Prostate gland (tissue), 2 donors: Measurements from ENCODE around the gene DYRK4.

Experiments used
- CTCF ChIP-seq, 4 experiments: fragments of 200-600 bp in 2 of 4; fragments of 450-650 bp in 2 of 4; sonication (generic) in 2 of 4; IDR thresholded peaks; 1 replicate in 3 of 4; 2 replicates in 1 of 4; pipeline ENCODE4 v1.5.1; 2016 to 2019; ENCODE audit warnings: antibody characterized with exemption in 4 of 4, mild to moderate bottlenecking in 2 of 4, moderate library complexity in 2 of 4
- POLR2A ChIP-seq: fragments of 450-650 bp; IDR thresholded peaks from one replicate; pipeline ENCODE4 v1.6.1; 2016; ENCODE audit warnings: antibody characterized with exemption, mild to moderate bottlenecking

GRCh38 chr12:4563336-4563735 lies 1.3 kb downstream of the DYRK4 start:
- TF ChIP-seq CTCF (IDR thresholded peaks at IDR 0.05) = no peak
- TF ChIP-seq POLR2A = no peak
